Measurements from ENCODE around the gene FAF1.
"Not testable (repeated sequence)": the region's sequence is repeated elsewhere in the genome, so short reads cannot be mapped to it uniquely, and the experiment has no call there.

GRCh38 chr1:50933770-50934169 lies 26.3 kb downstream of the FAF1 start:
- TF ChIP-seq, protein P1, sequence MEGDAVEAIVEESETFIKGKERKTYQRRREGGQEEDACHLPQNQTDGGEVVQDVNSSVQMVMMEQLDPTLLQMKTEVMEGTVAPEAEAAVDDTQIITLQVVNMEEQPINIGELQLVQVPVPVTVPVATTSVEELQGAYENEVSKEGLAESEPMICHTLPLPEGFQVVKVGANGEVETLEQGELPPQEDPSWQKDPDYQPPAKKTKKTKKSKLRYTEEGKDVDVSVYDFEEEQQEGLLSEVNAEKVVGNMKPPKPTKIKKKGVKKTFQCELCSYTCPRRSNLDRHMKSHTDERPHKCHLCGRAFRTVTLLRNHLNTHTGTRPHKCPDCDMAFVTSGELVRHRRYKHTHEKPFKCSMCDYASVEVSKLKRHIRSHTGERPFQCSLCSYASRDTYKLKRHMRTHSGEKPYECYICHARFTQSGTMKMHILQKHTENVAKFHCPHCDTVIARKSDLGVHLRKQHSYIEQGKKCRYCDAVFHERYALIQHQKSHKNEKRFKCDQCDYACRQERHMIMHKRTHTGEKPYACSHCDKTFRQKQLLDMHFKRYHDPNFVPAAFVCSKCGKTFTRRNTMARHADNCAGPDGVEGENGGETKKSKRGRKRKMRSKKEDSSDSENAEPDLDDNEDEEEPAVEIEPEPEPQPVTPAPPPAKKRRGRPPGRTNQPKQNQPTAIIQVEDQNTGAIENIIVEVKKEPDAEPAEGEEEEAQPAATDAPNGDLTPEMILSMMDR (IDR thresholded peaks at IDR 0.05; ENCODE audit: control extremely low read depth in 1 of 3, insufficient read depth in 1 of 3, low read depth in 1 of 3, low read length in 3 of 3) = not testable (repeated sequence)
- not testable (repeated sequence) for TF ChIP-seq SP1 (IDR thresholded peaks at IDR 0.05; ENCODE audit: low read depth, low read length); RNF2 (IDR thresholded peaks at IDR 0.05; ENCODE audit: borderline replicate concordance, low read depth, low read length, missing control alignments, poor library complexity, severe bottlenecking); CREB1 (IDR thresholded peaks at IDR 0.05)

All from H1 (cell line).